HepG2 (cell line): ENCODE measurements around the gene SETD1A. TPM values are rescaled to one million over a fixed set of nuclear protein-coding genes. Genes with fewer than 3 reads are reported as not detected.

Experiments used
- ARNT2 ChIP-seq: sonication (generic); formaldehyde crosslinking; IDR thresholded peaks from 2 replicates; pipeline ENCODE4 v1.8.0; 2022; ENCODE audit warnings: mild to moderate bottlenecking, low read depth, missing genetic modification reagents, moderate library complexity
- DRAP1 ChIP-seq: IDR thresholded peaks from 2 replicates; pipeline ENCODE4 v1.6.1; 2016; ENCODE audit warnings: missing genetic modification reagents, missing compliant biosample characterization
- HNRNPL ChIP-seq: fragments of 200-400 bp; formaldehyde crosslinking; IDR thresholded peaks from 2 replicates; pipeline ENCODE4 v1.6.1; 2017; ENCODE audit warnings: mild to moderate bottlenecking, low read depth, low read length
- IRF2 ChIP-seq: IDR thresholded peaks from 2 replicates; pipeline ENCODE4 v1.6.1; 2018; ENCODE audit warnings: missing genetic modification reagents, missing compliant biosample characterization
- KDM6A ChIP-seq: IDR thresholded peaks from 2 replicates; pipeline ENCODE4 v1.6.1; 2016; ENCODE audit warnings: low read depth
- KLF13 ChIP-seq: sonication (generic); formaldehyde crosslinking; IDR thresholded peaks from 2 replicates; pipeline ENCODE4 v1.4.0; 2020; ENCODE audit warnings: mild to moderate bottlenecking, missing genetic modification reagents
- MTF2 ChIP-seq: sonication (generic); formaldehyde crosslinking; IDR thresholded peaks from 2 replicates; pipeline ENCODE4 v1.5.0; 2020; ENCODE audit warnings: missing genetic modification reagents, borderline replicate concordance
- MXI1 ChIP-seq: IDR thresholded peaks from 3 replicates; pipeline ENCODE4 v1.6.1; 2012; ENCODE audit warnings: low read depth, low read length, inconsistent platforms, borderline replicate concordance
- NFATC3 ChIP-seq: sonication (generic); formaldehyde crosslinking; IDR thresholded peaks from 2 replicates; pipeline ENCODE4 v1.5.1; 2020; ENCODE audit warnings: mild to moderate bottlenecking, missing genetic modification reagents
- POLR2A ChIP-seq, 2 experiments: IDR thresholded peaks; 2 replicates each; pipeline ENCODE4 v1.6.1; 2011; ENCODE audit warnings: low read depth in 2 of 2, low read length in 2 of 2, mild to moderate bottlenecking in 1 of 2, moderate library complexity in 1 of 2; ENCODE audit not compliant: insufficient read depth in 1 of 2
- PPARG ChIP-seq: conservative IDR thresholded peaks from 2 replicates; pipeline ENCODE4 v1.6.1; 2016; ENCODE audit warnings: missing biosample characterization, missing genetic modification reagents
- PRPF4 ChIP-seq: fragments of 200-400 bp; formaldehyde crosslinking; IDR thresholded peaks from 2 replicates; pipeline ENCODE4 v1.6.1; 2016; ENCODE audit warnings: low read length, low read depth; ENCODE audit not compliant: poor library complexity, severe bottlenecking
- RAD21 ChIP-seq: fragments of 450-650 bp; formaldehyde crosslinking; IDR thresholded peaks from 2 replicates; pipeline ENCODE4 v1.5.0; 2020; ENCODE audit warnings: mild to moderate bottlenecking
- RARA ChIP-seq: IDR thresholded peaks from 2 replicates; pipeline ENCODE4 v1.6.1; 2016; ENCODE audit warnings: missing genetic modification reagents, missing compliant biosample characterization
- SMAD1 ChIP-seq: sonication (generic); formaldehyde crosslinking; IDR thresholded peaks from 2 replicates; pipeline ENCODE4 v1.4.0; 2020; ENCODE audit warnings: missing genetic modification reagents, low read depth, mild to moderate bottlenecking, borderline replicate concordance
- THAP11 ChIP-seq: IDR thresholded peaks from 2 replicates; pipeline ENCODE4 v1.6.1; 2016; ENCODE audit warnings: missing biosample characterization, missing genetic modification reagents
- ZBTB2 ChIP-seq: sonication (generic); formaldehyde crosslinking; IDR thresholded peaks from 2 replicates; pipeline ENCODE4 v1.8.0; 2022; ENCODE audit warnings: low read depth, missing genetic modification reagents
- ZMYM3 ChIP-seq: sonication (generic); formaldehyde crosslinking; IDR thresholded peaks from 2 replicates; pipeline ENCODE4 v1.5.1; 2020; ENCODE audit warnings: mild to moderate bottlenecking, missing genetic modification reagents
- ZNF160 ChIP-seq: sonication (generic); formaldehyde crosslinking; IDR thresholded peaks from 2 replicates; pipeline ENCODE4 v1.8.0; 2022; ENCODE audit warnings: mild to moderate bottlenecking, inconsistent platforms, missing genetic modification reagents
- ZNF281 ChIP-seq: sonication (generic); formaldehyde crosslinking; IDR thresholded peaks from 2 replicates; pipeline ENCODE4 v1.4.0; 2020; ENCODE audit warnings: missing genetic modification reagents, borderline replicate concordance
- ZNF292 ChIP-seq: sonication (generic); formaldehyde crosslinking; IDR thresholded peaks from 2 replicates; pipeline ENCODE4 v1.8.1; 2022; ENCODE audit warnings: mild to moderate bottlenecking, low read depth, missing genetic modification reagents, borderline replicate concordance
- ZNF331 ChIP-seq: sonication (generic); formaldehyde crosslinking; IDR thresholded peaks from 2 replicates; pipeline ENCODE4 v1.4.0; 2020; ENCODE audit warnings: missing genetic modification reagents
- ZNF510 ChIP-seq: sonication (generic); formaldehyde crosslinking; IDR thresholded peaks from 2 replicates; pipeline ENCODE4 v1.4.0; 2020; ENCODE audit warnings: low read depth, mild to moderate bottlenecking, missing genetic modification reagents
- ZNF639 ChIP-seq: conservative IDR thresholded peaks from 2 replicates; pipeline ENCODE4 v1.6.1; 2018; ENCODE audit warnings: missing genetic modification reagents
- ZNF772 ChIP-seq: sonication (generic); formaldehyde crosslinking; IDR thresholded peaks from 2 replicates; pipeline ENCODE4 v1.5.0; 2020; ENCODE audit warnings: mild to moderate bottlenecking, missing genetic modification reagents
- ZSCAN22 ChIP-seq: sonication (generic); formaldehyde crosslinking; IDR thresholded peaks from 2 replicates; pipeline ENCODE4 v1.4.0; 2020; ENCODE audit warnings: mild to moderate bottlenecking, missing genetic modification reagents
- polyA plus RNA-seq, 8 experiments: library from polyadenylated mRNA; depleted of rRNA in 3 of 8; stranded (reverse) in 7 of 8; unstranded in 1 of 8; fragments of >200 nt; fragmentation: Illumina TruSeq in 4 of 8; extraction: Trizol in 4 of 8; gene quantifications; 2 replicates each; pipeline versions ENCODE4 v1.2.1 to v1.2.3, GENCODE V29; 2011 to 2016; ENCODE audit warnings: low read depth in 4 of 8, missing spikeins in 1 of 8, mixed read lengths in 1 of 8; ENCODE audit not compliant: insufficient read depth in 1 of 8
- total RNA-seq, 5 experiments: library from RNA; depleted of rRNA; stranded (reverse); fragments of >200 nt; fragmentation: Illumina TruSeq; extraction: Trizol; gene quantifications; 2 replicates each; pipeline ENCODE4 v1.2.3, GENCODE V29; 2016; ENCODE audit warnings: low read depth in 1 of 5

Gene SETD1A
- total and polyA plus RNA-seq, 2 of the 13 experiments (the other 11 are each of a cell fraction or from before 2014, with no cell fraction given), result 3.8 to 5.6 TPM

GRCh38 chr16:30996324-30996984 is 38.9 kb downstream of the SETD1A start (continued):
- peak; percentile 96 for TF ChIP-seq ZMYM3
- 0 out of 2 replicates have a peak, but pooled peaks have one; percentile 8 for TF ChIP-seq ZSCAN22 (CRISPR knock-in tag)
- TF ChIP-seq ZNF160 (CRISPR knock-in tag), result 0 out of 2 replicates have a peak, but pooled peaks have one; percentile 3
- TF ChIP-seq ZNF331 (CRISPR knock-in tag), result peak; percentile 11; the same call in 1 of the 2 replicates
- peak; percentile 57; the same call in 1 of the 2 replicates for TF ChIP-seq KDM6A
- no peak for TF ChIP-seq PRPF4
- peak; percentile 18; the same call in 1 of the 3 replicates for TF ChIP-seq MXI1
- no peak for TF ChIP-seq ZNF510 (CRISPR knock-in tag)
- TF ChIP-seq ZBTB2 (CRISPR knock-in tag), result 0 out of 2 replicates have a peak, but pooled peaks have one; percentile 40
- TF ChIP-seq ARNT2, result 0 out of 2 replicates have a peak, but pooled peaks have one; percentile 15
- no peak for TF ChIP-seq PPARG
- TF ChIP-seq ZNF292 (CRISPR knock-in tag), result no peak; the same call in 1 of the 2 replicates
- TF ChIP-seq SMAD1, result no peak; the same call in 1 of the 2 replicates
- 0 out of 2 replicates have a peak, but pooled peaks have one; percentile 22 for TF ChIP-seq ZNF772 (CRISPR knock-in tag)
- no peak for TF ChIP-seq KLF13 (CRISPR knock-in tag)
- peak; percentile 8; the same call in 1 of the 2 replicates for TF ChIP-seq IRF2
- TF ChIP-seq ZNF639 (CRISPR knock-in tag), result no peak
- peak; percentile 29; the same call in 1 of the 2 replicates for TF ChIP-seq RAD21 (CRISPR knock-in tag)
- no peak for TF ChIP-seq ZNF281 (CRISPR knock-in tag)
- 0 out of 2 replicates have a peak, but pooled peaks have one; percentile 23 for TF ChIP-seq RARA
- TF ChIP-seq HNRNPL, result no peak
- TF ChIP-seq NFATC3 (CRISPR knock-in tag), result no peak
- TF ChIP-seq DRAP1 (CRISPR knock-in tag), result peak; percentile 46; the same call in 1 of the 2 replicates
- TF ChIP-seq MTF2 (CRISPR knock-in tag), result no peak
- TF ChIP-seq THAP11, result peak; percentile 59; the same call in 1 of the 2 replicates
- TF ChIP-seq POLR2A (IDR thresholded peaks at IDR 0.05; ENCODE audit: insufficient read depth in 1 of 2, low read depth in 2 of 2, low read length in 2 of 2), result peak; percentile 40 to 74
